ENCODE results near the gene TLE4.

- no peak for TF ChIP-seq CTCF (IDR thresholded peaks at IDR 0.05)
- TF ChIP-seq POLR2A (IDR thresholded peaks at IDR 0.05): no peak
Measured at GRCh38 chr9:79616971-79617370, 45.2 kb downstream of the TLE4 start.

Data from Peyer's patch (tissue), 4 donors.